ENCODE measurements around the gene TBPL1. TPM values are rescaled to one million over a fixed set of nuclear protein-coding genes. Genes with fewer than 3 reads are reported as not detected.
"Not testable (repeated sequence)": the region's sequence is repeated elsewhere in the genome, so short reads cannot be mapped to it uniquely, and the experiment has no call there.

TBPL1 gene
- total RNA-seq, 6 donors from 2014 or later, result 2.6 to 18.0 (median 9.5) TPM

- ATAC-seq (ENCODE audit: low FRiP score in 2 of 2) (no peak), DNase-seq (no peak)
- peaks cover 0 to 10% (median 4%) of the 10 kb centered on the region in 4 donors for H3K4me1 ChIP-seq
- WGBS, 2 donors, result 90 to 91% methylated on average over 4 of the region's 4 CpGs
- H3K4me3 ChIP-seq, result no peak overlapping the region
- H3K9me3 ChIP-seq, result no peaks in the 10 kb centered on the region
- H3K27me3 ChIP-seq, result no peaks in the 10 kb centered on the region
- no peak overlapping the region for H3K27ac ChIP-seq
- no peaks in the 10 kb centered on the region for H3K36me3 ChIP-seq
- TF ChIP-seq POLR2A (IDR thresholded peaks at IDR 0.05), result no peak
- TF ChIP-seq CTCF (IDR thresholded peaks at IDR 0.05), result no peak
- no peak for TF ChIP-seq EP300 (IDR thresholded peaks at IDR 0.05)
- no peak for TF ChIP-seq POLR2AphosphoS5 (IDR thresholded peaks at IDR 0.05)
These were observed 12.9 kb downstream of the TBPL1 start for GRCh38 chr6:133965817-133966360.

GRCh38 chr6:133966654-133967329, 13.8 kb downstream of the TBPL1 start:
- WGBS, 2 donors, result 73 to 74% methylated on average over 5 of the region's 5 CpGs
- DNase-seq, result no peak
- Histone ChIP-seq H3K9me3 (no peaks in the 10 kb centered on the region), H3K36me3 (no peaks in the 10 kb centered on the region), H3K4me1 (peaks cover 0 to 9% (median 4%) of the 10 kb centered on the region in 4 donors), H3K27ac (no peak overlapping the region), H3K4me3 (no peak overlapping the region), H3K27me3 (no peaks in the 10 kb centered on the region)
- no peak for TF ChIP-seq POLR2AphosphoS5 (IDR thresholded peaks at IDR 0.05)
- TF ChIP-seq CTCF (IDR thresholded peaks at IDR 0.05), result no peak
- TF ChIP-seq POLR2A (IDR thresholded peaks at IDR 0.05), result no peak
- TF ChIP-seq EP300 (IDR thresholded peaks at IDR 0.05), result no peak
- ATAC-seq (ENCODE audit: low FRiP score in 2 of 2), result no peak

GRCh38 chr6:133967347-133967746, 14.3 kb downstream of the TBPL1 start:
- Histone ChIP-seq H3K9me3 (no peaks in the 10 kb centered on the region), H3K27me3 (no peaks in the 10 kb centered on the region), H3K4me1 (peaks cover 0 to 4% (median 3%) of the 10 kb centered on the region in 4 donors), H3K36me3 (no peaks in the 10 kb centered on the region), H3K4me3 (no peak overlapping the region), H3K27ac (no peak overlapping the region)
- WGBS, 2 donors, result 95 to 96% methylated on average over 4 of the region's 4 CpGs
- ATAC-seq (ENCODE audit: low FRiP score in 2 of 2) (no peak), DNase-seq (no peak)
- TF ChIP-seq POLR2AphosphoS5 (IDR thresholded peaks at IDR 0.05) (no peak), POLR2A (IDR thresholded peaks at IDR 0.05) (no peak), CTCF (IDR thresholded peaks at IDR 0.05) (no peak), EP300 (IDR thresholded peaks at IDR 0.05) (no peak)

GRCh38 chr6:133967835-133968234, 14.8 kb downstream of the TBPL1 start:
- H3K4me3 ChIP-seq, H3K9me3 ChIP-seq, H3K27me3 ChIP-seq, H3K27ac ChIP-seq, H3K36me3 ChIP-seq, H3K4me1 ChIP-seq: not testable (repeated sequence)
- 91 to 92% methylated on average over 8 of the region's 8 CpGs for WGBS, 2 donors
- ATAC-seq (ENCODE audit: low FRiP score in 2 of 2) (peak in 1 of 2 donors; percentile 67), DNase-seq (peak in 1 of 2 donors; percentile 5)

GRCh38 chr6:133969285-133969920, 16.4 kb downstream of the TBPL1 start:
- H3K36me3 ChIP-seq, result no peaks in the 10 kb centered on the region
- H3K9me3 ChIP-seq, result no peaks in the 10 kb centered on the region
- peaks cover 0 to 8% (median 6%) of the 10 kb centered on the region in 4 donors for H3K4me1 ChIP-seq
- 60 to 66% methylated on average over 1 of the region's 1 CpG for WGBS, 2 donors
- no peak overlapping the region for H3K4me3 ChIP-seq
- no peak for TF ChIP-seq CTCF (IDR thresholded peaks at IDR 0.05)
- no peak for TF ChIP-seq POLR2AphosphoS5 (IDR thresholded peaks at IDR 0.05)
- TF ChIP-seq EP300 (IDR thresholded peaks at IDR 0.05), result no peak
- no peak for TF ChIP-seq POLR2A (IDR thresholded peaks at IDR 0.05)
- no peaks in the 10 kb centered on the region for H3K27me3 ChIP-seq
- H3K27ac ChIP-seq, result no peak overlapping the region
- ATAC-seq (ENCODE audit: low FRiP score in 2 of 2) (no peak), DNase-seq (no peak)
